Breast epithelium (tissue), 4 donors: Measurements from ENCODE around the gene IL3. TPM values are rescaled to one million over a fixed set of nuclear protein-coding genes. Genes with fewer than 3 reads are reported as not detected.

Experiments
- DNase-seq, 2 donors: peaks; one replicate each; pipeline ENCODE4 v3.0.0-alpha.2; 2019; ENCODE audit warnings: low spot score in 2 of 2
- H3K27ac ChIP-seq, 2 donors: fragments of 200-600 bp; sonication (generic) in 1 of 2; one replicate each; pipeline ENCODE4 v1.5.1; 2016 to 2019; ENCODE audit warnings: mild to moderate bottlenecking in 1 of 2
- H3K27me3 ChIP-seq, 2 donors: fragments of 200-600 bp; sonication (generic) in 1 of 2; one replicate each; pipeline versions ENCODE4 v1.5.1 to v1.6.0; 2017 to 2019; ENCODE audit warnings: control low read depth in 1 of 2, mild to moderate bottlenecking in 1 of 2
- H3K36me3 ChIP-seq: fragments of 200-600 bp; one replicate; pipeline ENCODE4 v1.5.1; 2019
- H3K4me1 ChIP-seq, 2 donors: fragments of 200-600 bp; sonication (generic); one replicate each; pipeline ENCODE4 v1.5.1; 2016 to 2019; ENCODE audit warnings: control low read depth in 1 of 2
- H3K4me3 ChIP-seq, 3 donors: fragments of 200-600 bp; sonication (generic); 1 replicate in 2 of 3; 2 replicates in 1 of 3; pipeline ENCODE4 v1.5.1; 2016 to 2019; ENCODE audit warnings: mild to moderate bottlenecking in 3 of 3, moderate library complexity in 2 of 3
- H3K9me3 ChIP-seq, 2 donors: fragments of 200-600 bp; sonication (generic) in 1 of 2; one replicate each; pipeline ENCODE4 v1.5.1; 2016 to 2019; ENCODE audit warnings: control low read depth in 1 of 2
- POLR2A ChIP-seq: fragments of 450-650 bp; IDR thresholded peaks from one replicate; pipeline ENCODE4 v1.6.1; 2016; ENCODE audit warnings: antibody characterized with exemption, mild to moderate bottlenecking, moderate library complexity
- POLR2AphosphoS5 ChIP-seq, 3 donors: sonication (generic); formaldehyde crosslinking; IDR thresholded peaks; one replicate each; pipeline ENCODE4 v1.6.1; 2017; ENCODE audit warnings: antibody characterized with exemption in 3 of 3
- intact Hi-C: fragments of 100-400 bp; cut with DNase I; formaldehyde crosslinking; loops from one replicate; pipeline ENCODE4 v1.15.1; 2023; ENCODE audit warnings: low total_unique reads
- total RNA-seq, 3 donors: library from RNA; depleted of rRNA; stranded (reverse); fragments of >200 nt; gene quantifications; one replicate each; pipeline ENCODE4 v1.1.0, GENCODE V29; 2016
- TF ChIP-seq, protein P1 (sequence below), 3 donors: fragments of 450-650 bp; IDR thresholded peaks; one replicate each; pipeline ENCODE4 v1.5.1; 2016 to 2017; ENCODE audit warnings: antibody characterized with exemption in 3 of 3, mild to moderate bottlenecking in 3 of 3, moderate library complexity in 3 of 3

The IL3 gene, protein sequence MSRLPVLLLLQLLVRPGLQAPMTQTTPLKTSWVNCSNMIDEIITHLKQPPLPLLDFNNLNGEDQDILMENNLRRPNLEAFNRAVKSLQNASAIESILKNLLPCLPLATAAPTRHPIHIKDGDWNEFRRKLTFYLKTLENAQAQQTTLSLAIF
- total RNA-seq: not detected

DNA sequence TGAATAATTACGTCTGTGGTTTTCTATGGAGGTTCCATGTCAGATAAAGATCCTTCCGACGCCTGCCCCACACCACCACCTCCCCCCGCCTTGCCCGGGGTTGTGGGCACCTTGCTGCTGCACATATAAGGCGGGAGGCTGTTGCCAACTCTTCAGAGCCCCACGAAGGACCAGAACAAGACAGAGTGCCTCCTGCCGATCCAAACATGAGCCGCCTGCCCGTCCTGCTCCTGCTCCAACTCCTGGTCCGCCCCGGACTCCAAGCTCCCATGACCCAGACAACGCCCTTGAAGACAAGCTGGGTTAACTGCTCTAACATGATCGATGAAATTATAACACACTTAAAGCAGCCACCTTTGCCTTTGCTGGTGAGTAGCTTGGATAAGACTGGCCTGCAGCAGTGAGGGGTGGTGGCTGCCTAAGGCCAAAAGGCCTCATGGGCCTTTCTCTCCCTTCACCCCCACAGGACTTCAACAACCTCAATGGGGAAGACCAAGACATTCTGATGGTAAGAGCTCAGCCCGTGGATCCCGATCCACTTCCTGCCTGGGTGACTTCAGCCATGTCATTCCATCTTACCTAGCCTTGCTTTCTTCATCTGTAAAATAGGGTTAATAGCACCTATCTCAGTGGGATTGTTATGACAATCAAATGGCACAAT lies at the start of gene IL3:
TSS of gene IL3 (plus strand) at position 155 of the 661 bp plus-strand sequence. CDS start at position 207, 52 bp downstream.
- Histone ChIP-seq H3K9me3 (no peaks in the 10 kb centered on the region), H3K27ac (no peak within 1 kb of the TSS), H3K27me3 (no peaks in the 10 kb centered on the region), H3K4me3 (no peak within 1 kb of the TSS), H3K4me1 (no peaks in the 10 kb centered on the region), H3K36me3 (no peaks in the 10 kb centered on the region)
- DNase-seq: peak in 1 of 2 donors; percentile 30
- TF ChIP-seq, protein P1, sequence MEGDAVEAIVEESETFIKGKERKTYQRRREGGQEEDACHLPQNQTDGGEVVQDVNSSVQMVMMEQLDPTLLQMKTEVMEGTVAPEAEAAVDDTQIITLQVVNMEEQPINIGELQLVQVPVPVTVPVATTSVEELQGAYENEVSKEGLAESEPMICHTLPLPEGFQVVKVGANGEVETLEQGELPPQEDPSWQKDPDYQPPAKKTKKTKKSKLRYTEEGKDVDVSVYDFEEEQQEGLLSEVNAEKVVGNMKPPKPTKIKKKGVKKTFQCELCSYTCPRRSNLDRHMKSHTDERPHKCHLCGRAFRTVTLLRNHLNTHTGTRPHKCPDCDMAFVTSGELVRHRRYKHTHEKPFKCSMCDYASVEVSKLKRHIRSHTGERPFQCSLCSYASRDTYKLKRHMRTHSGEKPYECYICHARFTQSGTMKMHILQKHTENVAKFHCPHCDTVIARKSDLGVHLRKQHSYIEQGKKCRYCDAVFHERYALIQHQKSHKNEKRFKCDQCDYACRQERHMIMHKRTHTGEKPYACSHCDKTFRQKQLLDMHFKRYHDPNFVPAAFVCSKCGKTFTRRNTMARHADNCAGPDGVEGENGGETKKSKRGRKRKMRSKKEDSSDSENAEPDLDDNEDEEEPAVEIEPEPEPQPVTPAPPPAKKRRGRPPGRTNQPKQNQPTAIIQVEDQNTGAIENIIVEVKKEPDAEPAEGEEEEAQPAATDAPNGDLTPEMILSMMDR (IDR thresholded peaks at IDR 0.05): no peak
- no peak for TF ChIP-seq POLR2A
- no peak for TF ChIP-seq POLR2AphosphoS5 (IDR thresholded peaks at IDR 0.05)
- intact Hi-C loops: no loop called here

DNA sequence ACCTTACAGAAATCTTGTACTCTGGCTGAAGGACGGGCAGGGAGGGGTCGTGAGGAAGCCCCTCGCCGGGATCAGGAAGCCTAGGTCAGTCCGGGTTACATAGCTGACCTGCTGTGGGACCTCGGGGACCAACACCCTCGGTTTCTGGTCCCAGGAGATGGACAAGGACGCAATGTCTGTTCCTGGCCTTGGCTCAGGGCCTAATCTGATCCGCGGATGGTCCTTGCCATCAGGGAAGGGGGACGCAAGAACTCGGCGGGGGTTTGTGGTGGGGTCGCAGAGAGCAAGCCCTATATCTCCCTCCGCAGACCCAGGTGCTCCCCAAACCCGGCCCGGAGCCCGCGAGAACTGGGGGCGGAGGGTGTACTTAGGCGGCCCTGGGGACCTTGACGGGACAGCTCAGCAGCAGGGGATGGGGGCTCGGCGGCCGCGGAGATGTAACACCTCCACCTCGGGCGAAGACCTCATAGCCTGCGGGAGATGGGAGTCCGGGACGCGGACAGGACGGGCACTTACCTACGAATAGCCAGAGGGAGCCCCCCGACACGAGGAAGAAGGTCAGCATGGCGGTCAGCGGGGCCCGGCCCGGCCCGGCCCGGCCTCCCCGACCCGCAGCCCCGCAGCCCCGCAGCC lies 49.4 kb upstream of the IL3 start:
- no peak overlapping the region for H3K27ac ChIP-seq
- intact Hi-C loops: no loop called here
- TF ChIP-seq POLR2AphosphoS5 (IDR thresholded peaks at IDR 0.05): no peak
- no peak for TF ChIP-seq POLR2A
- TF ChIP-seq, protein P1 (IDR thresholded peaks at IDR 0.05): no peak
- H3K36me3 ChIP-seq: no peaks in the 10 kb centered on the region
- no peaks in the 10 kb centered on the region for H3K4me1 ChIP-seq
- H3K4me3 ChIP-seq: peak overlapping the region; percentile 45 to 74 (median 59)
- DNase-seq: no peak
- peaks cover 0 to 14% of the 10 kb centered on the region in 2 donors for H3K27me3 ChIP-seq
- H3K9me3 ChIP-seq: no peaks in the 10 kb centered on the region

DNA sequence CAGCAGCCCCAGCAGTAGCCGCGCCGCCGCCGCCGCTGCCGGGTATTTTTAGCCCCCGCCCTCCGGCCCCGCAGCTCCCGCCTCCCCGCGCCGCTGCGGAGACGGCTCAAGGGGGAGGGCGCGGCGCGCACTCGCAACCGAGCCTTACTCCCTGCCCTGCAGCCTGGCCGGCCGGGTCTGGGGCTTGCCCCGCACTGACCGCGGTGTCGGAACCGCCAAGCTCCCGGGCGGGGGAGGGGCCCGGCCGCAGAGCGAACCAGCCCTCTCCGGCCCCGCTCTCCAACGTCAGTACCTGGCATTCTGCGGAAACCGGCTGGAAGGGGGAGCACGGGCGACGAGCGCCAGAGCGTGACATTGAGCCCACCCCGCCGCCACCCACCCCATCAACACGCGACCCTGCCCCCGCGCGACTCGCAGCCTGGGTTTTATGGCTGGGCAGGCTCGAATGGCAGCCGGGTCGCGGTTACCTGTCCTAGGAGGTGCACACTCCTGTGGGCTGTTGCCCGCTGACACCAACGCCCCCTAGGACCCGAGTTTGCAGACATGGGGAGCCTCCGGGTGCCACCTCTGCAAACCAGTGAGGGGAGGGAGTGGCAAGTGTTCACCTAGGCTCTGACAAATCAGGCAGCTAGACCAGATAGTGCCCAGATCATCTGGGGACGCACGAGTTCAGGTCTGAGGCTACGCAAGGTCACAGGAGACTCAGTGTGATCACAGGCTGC lies 48.7 kb upstream of the IL3 start, which contains the start of gene ACSL6:
TSS of gene ACSL6 (minus strand) at position 37 of the 722 bp plus-strand sequence. CDS start 105 bp downstream, outside the sequence.
- no peaks in the 10 kb centered on the region for H3K4me1 ChIP-seq
- intact Hi-C loops: no loop called here
- peak within 1 kb of the TSS; percentile 45 to 74 (median 59) for H3K4me3 ChIP-seq
- H3K36me3 ChIP-seq: no peaks in the 10 kb centered on the region
- TF ChIP-seq, protein P1 (IDR thresholded peaks at IDR 0.05): no peak
- TF ChIP-seq POLR2AphosphoS5 (IDR thresholded peaks at IDR 0.05) (no peak), POLR2A (no peak)
- H3K27ac ChIP-seq: no peak within 1 kb of the TSS
- H3K9me3 ChIP-seq: no peaks in the 10 kb centered on the region
- H3K27me3 ChIP-seq: peaks cover 0 to 14% of the 10 kb centered on the region in 2 donors
- DNase-seq: no peak

DNA sequence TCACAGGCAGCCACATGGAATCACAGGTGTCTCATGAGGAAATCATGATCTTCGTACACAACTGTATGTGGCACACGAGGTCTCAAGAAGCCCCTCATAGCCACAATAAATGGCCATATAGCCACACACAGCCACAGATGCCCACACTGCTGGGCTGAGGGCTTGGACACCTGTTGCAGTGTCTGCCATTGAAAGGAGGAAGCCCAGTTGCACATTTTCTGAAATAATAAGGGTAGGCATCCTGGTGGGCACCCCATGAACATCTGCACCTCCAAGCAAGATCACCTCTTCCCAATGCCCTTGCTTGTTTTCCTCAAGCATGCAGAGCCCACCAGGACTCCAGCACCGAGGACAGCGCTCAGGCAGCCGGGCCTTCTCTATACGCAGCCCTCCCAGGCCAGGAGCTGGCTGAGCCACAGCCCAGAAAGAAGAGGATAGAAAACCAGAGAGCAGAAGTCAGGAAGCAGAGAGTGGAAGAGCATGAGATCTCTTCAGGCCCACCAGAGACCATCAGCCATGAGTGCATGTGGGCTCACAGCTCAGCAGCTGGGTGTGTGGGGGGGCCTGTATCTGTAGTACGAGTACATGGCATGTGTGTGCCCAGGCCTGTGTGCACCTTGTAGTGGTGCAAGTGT lies 48.0 kb upstream of the IL3 start:
- H3K27ac ChIP-seq: no peak overlapping the region
- TF ChIP-seq POLR2A: no peak
- TF ChIP-seq, protein P1 (IDR thresholded peaks at IDR 0.05): no peak
- TF ChIP-seq POLR2AphosphoS5 (IDR thresholded peaks at IDR 0.05): no peak
- intact Hi-C loops: no loop called here
- no peaks in the 10 kb centered on the region for H3K4me1 ChIP-seq
- peaks cover 0 to 14% of the 10 kb centered on the region in 2 donors for H3K27me3 ChIP-seq
- DNase-seq: peak; percentile 13 to 62
- no peaks in the 10 kb centered on the region for H3K9me3 ChIP-seq
- H3K36me3 ChIP-seq: no peaks in the 10 kb centered on the region
- no peak overlapping the region for H3K4me3 ChIP-seq
